ENCODE results near the gene KLHL29. TPM values are rescaled to one million over a fixed set of nuclear protein-coding genes. Genes with fewer than 3 reads are reported as not detected.

KLHL29 gene
- total RNA-seq, 1 donor from 2014 or later, result 36.5 TPM

- Mint-ChIP-seq H3K36me3 (ENCODE audit: unreplicated experiment) (peaks cover 4% of the 10 kb centered on the region), H3K27ac (ENCODE audit: unreplicated experiment) (no peak overlapping the region), H3K4me3 (ENCODE audit: unreplicated experiment) (no peak overlapping the region), H3K9me3 (ENCODE audit: unreplicated experiment) (peaks cover 15% of the 10 kb centered on the region), H3K27me3 (ENCODE audit: unreplicated experiment) (peaks cover 8% of the 10 kb centered on the region), H3K4me1 (ENCODE audit: low read depth, unreplicated experiment) (peaks cover 17% of the 10 kb centered on the region)
- DNase-seq, result no peak
- TF ChIP-seq CTCF (IDR thresholded peaks at IDR 0.05; ENCODE audit: partially characterized antibody, unreplicated experiment), result no peak
Measured at GRCh38 chr2:23565814-23566213, 180.8 kb downstream of the KLHL29 start.

GRCh38 chr2:23566241-23567142 lies 181.5 kb downstream of the KLHL29 start:
- Mint-ChIP-seq H3K27me3 (ENCODE audit: unreplicated experiment) (peaks cover 6% of the 10 kb centered on the region), H3K9me3 (ENCODE audit: unreplicated experiment) (peaks cover 15% of the 10 kb centered on the region), H3K27ac (ENCODE audit: unreplicated experiment) (no peak overlapping the region), H3K4me1 (ENCODE audit: low read depth, unreplicated experiment) (peaks cover 17% of the 10 kb centered on the region), H3K4me3 (ENCODE audit: unreplicated experiment) (no peak overlapping the region), H3K36me3 (ENCODE audit: unreplicated experiment) (peaks cover 4% of the 10 kb centered on the region)
- DNase-seq, result peak; percentile 62
- peak; percentile 65 for TF ChIP-seq CTCF (IDR thresholded peaks at IDR 0.05; ENCODE audit: partially characterized antibody, unreplicated experiment)

DNA sequence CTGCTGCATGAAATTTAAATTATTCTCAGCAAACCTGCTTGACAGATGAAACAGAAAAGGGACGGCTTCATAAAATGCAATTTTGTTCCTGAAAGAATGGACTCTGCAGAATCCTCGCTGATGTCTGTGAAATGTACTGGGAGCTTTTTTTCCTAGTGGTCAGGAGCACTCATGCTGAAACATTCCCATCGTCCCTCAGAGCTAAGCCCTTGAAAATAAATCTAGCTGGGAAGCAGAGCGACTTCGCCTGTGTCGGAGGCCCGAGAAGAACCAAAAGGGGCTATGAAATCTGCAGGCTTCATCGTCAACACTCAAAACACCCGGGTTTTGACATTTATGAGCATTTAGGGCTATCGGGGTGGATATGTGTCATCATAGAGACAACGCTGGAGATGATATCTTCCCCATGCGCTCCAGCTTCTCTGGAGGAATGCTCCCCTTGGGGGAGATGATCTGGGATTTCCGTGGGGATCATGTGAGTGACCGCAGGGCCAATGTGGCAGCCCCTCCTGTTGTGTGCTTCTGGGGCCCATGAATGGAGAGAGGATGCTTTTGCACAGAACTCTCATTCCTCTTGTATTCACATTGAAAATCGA lies 182.3 kb downstream of the KLHL29 start:
- H3K27me3 Mint-ChIP-seq (ENCODE audit: unreplicated experiment), result peaks cover 10% of the 10 kb centered on the region
- H3K36me3 Mint-ChIP-seq (ENCODE audit: unreplicated experiment), result peaks cover 9% of the 10 kb centered on the region
- H3K4me3 Mint-ChIP-seq (ENCODE audit: unreplicated experiment), result no peak overlapping the region
- no peak for DNase-seq
- peaks cover 16% of the 10 kb centered on the region for H3K9me3 Mint-ChIP-seq (ENCODE audit: unreplicated experiment)
- no peak for TF ChIP-seq CTCF (IDR thresholded peaks at IDR 0.05; ENCODE audit: partially characterized antibody, unreplicated experiment)
- peaks cover 17% of the 10 kb centered on the region for H3K4me1 Mint-ChIP-seq (ENCODE audit: low read depth, unreplicated experiment)
- no peak overlapping the region for H3K27ac Mint-ChIP-seq (ENCODE audit: unreplicated experiment)

DNA sequence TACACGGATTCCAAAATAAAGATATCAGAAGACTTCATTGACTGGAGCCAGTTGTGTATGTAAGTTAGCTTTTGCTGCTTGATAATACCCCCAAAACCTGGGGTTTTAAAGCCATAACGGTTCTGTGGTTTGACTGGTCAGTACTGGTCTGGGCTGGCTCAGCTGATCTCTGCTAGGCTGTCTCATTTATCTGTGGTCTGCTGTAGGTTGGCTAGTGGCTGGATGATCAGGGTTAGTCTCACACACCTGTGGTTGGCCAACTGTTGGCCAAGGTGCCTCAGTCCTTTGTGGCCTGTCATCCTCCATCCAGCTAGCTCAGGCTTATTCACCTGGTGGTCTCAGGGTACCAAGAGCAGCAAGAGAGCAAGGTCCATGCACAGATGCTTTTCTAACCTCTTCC lies 183.2 kb downstream of the KLHL29 start:
- Mint-ChIP-seq H3K36me3 (ENCODE audit: unreplicated experiment) (peaks cover 10% of the 10 kb centered on the region), H3K27ac (ENCODE audit: unreplicated experiment) (no peak overlapping the region), H3K4me1 (ENCODE audit: low read depth, unreplicated experiment) (peaks cover 17% of the 10 kb centered on the region), H3K4me3 (ENCODE audit: unreplicated experiment) (no peak overlapping the region), H3K9me3 (ENCODE audit: unreplicated experiment) (peaks cover 19% of the 10 kb centered on the region), H3K27me3 (ENCODE audit: unreplicated experiment) (peaks cover 10% of the 10 kb centered on the region)
- no peak for DNase-seq
- TF ChIP-seq CTCF (IDR thresholded peaks at IDR 0.05; ENCODE audit: partially characterized antibody, unreplicated experiment), result no peak
